Gastrocnemius medialis (tissue), 4 donors: ENCODE measurements around the gene EIF2D. TPM values are rescaled to one million over a fixed set of nuclear protein-coding genes. Genes with fewer than 3 reads are reported as not detected.

Experiments
- ATAC-seq, 2 donors: fragments of 150-250 bp; one replicate each; pipeline ENCODE4 v1.9.1; 2016
- DNase-seq, 2 donors: peaks; one replicate each; pipeline ENCODE4 v3.0.0-alpha.2; 2019
- H3K27ac ChIP-seq, 4 donors: fragments of 200-600 bp; sonication (generic); 1 replicate in 1 of 4; 2 replicates in 3 of 4; pipeline ENCODE4 v1.5.1; 2016 to 2018; ENCODE audit warnings: mild to moderate bottlenecking in 2 of 4, moderate library complexity in 1 of 4
- H3K27me3 ChIP-seq, 3 donors: fragments of 200-600 bp; sonication (generic) in 2 of 3; 1 replicate in 1 of 3; 2 replicates in 2 of 3; pipeline versions ENCODE4 v1.5.1 to v1.6.0; 2016 to 2019; ENCODE audit warnings: mild to moderate bottlenecking in 1 of 3, moderate library complexity in 1 of 3
- H3K36me3 ChIP-seq, 2 donors: fragments of 200-600 bp; sonication (generic) in 1 of 2; one replicate each; pipeline ENCODE4 v1.5.1; 2017 to 2018
- H3K4me1 ChIP-seq, 2 donors: fragments of 200-600 bp; sonication (generic) in 1 of 2; one replicate each; pipeline ENCODE4 v1.5.1; 2016 to 2017; ENCODE audit warnings: mild to moderate bottlenecking in 2 of 2
- H3K4me3 ChIP-seq, 4 donors: fragments of 200-600 bp; sonication (generic) in 3 of 4; 1 replicate in 1 of 4; 2 replicates in 3 of 4; pipeline ENCODE4 v1.5.1; 2016 to 2019; ENCODE audit warnings: mild to moderate bottlenecking in 2 of 4
- H3K9me3 ChIP-seq, 3 donors: fragments of 200-600 bp; sonication (generic) in 2 of 3; 1 replicate in 1 of 3; 2 replicates in 2 of 3; pipeline ENCODE4 v1.5.1; 2016 to 2019
- CTCF ChIP-seq, 5 experiments: fragments of 450-650 bp in 3 of 5; fragments of 200-600 bp in 2 of 5; sonication (generic) in 2 of 5; IDR thresholded peaks in 4 of 5; conservative IDR thresholded peaks in 1 of 5; 1 replicate in 4 of 5; 2 replicates in 1 of 5; pipeline ENCODE4 v1.5.1; 2016 to 2019; ENCODE audit warnings: antibody characterized with exemption in 5 of 5, mild to moderate bottlenecking in 3 of 5, moderate library complexity in 3 of 5
- POLR2A ChIP-seq, 2 donors: fragments of 450-650 bp; IDR thresholded peaks; one replicate each; pipeline ENCODE4 v1.6.1; 2017; ENCODE audit warnings: antibody characterized with exemption in 2 of 2, mild to moderate bottlenecking in 2 of 2, moderate library complexity in 2 of 2
- in situ Hi-C, 4 donors: fragments of 200-750 bp; cut with MboI; loops; one replicate each; pipeline versions ENCODE4 v1.15.0 to v1.8.0; 2017; ENCODE audit warnings: low sequenced_read_pairs in 4 of 4
- intact Hi-C: fragments of 100-400 bp; cut with DNase I; formaldehyde crosslinking; loops from one replicate; pipeline ENCODE4 v1.15.1; 2023; ENCODE audit warnings: low total_unique reads
- total RNA-seq, 4 donors: library from RNA; depleted of rRNA; stranded (reverse); fragments of >200 nt; gene quantifications; one replicate each; pipeline versions ENCODE4 v1.1.0 to v1.2.3, GENCODE V29; 2016

Gene EIF2D
- total RNA-seq, 4 donors from 2014 or later: 23.7 to 61.2 (median 38.6) TPM

GRCh38 chr1:206637605-206638004 is 25.3 kb upstream of the EIF2D start:
- TF ChIP-seq POLR2A (IDR thresholded peaks at IDR 0.05) (no peak), CTCF (IDR thresholded peaks at IDR 0.05 in 4 of 5, conservative IDR thresholded peaks at IDR 0.05 in 1 of 5) (no peak)
- DNase-seq: no peak
- Histone ChIP-seq H3K4me3 (no peak overlapping the region), H3K27ac (peak overlapping the region in 2 of 4 donors; percentile 2 to 11), H3K9me3 (no peaks in the 10 kb centered on the region), H3K4me1 (peaks cover 11 to 16% of the 10 kb centered on the region in 2 donors), H3K36me3 (no peaks in the 10 kb centered on the region), H3K27me3 (no peaks in the 10 kb centered on the region)
- in situ Hi-C loops (loop anchor here (5.0 to 25.0 kb wide), 5 partner anchors 167 to 425 kb away; partner anchors contain the start of genes PFKFB2 (in 1 of the 4) and YOD1 (in 1 of the 4)), intact Hi-C loops (no loop called here)
- no peak for ATAC-seq

- intact Hi-C loops: no loop called here
- H3K9me3 ChIP-seq: no peaks in the 10 kb centered on the region
- in situ Hi-C loops: loop anchor here (5.0 to 25.0 kb wide), 5 partner anchors 168 to 426 kb away; partner anchors contain the start of genes PFKFB2 (in 1 of the 4) and YOD1 (in 1 of the 4)
- H3K4me3 ChIP-seq: peak overlapping the region in 1 of 4 donors; percentile 93
- peaks cover 11 to 16% of the 10 kb centered on the region in 2 donors for H3K4me1 ChIP-seq
- peak overlapping the region in 1 of 4 donors; percentile 11 for H3K27ac ChIP-seq
- DNase-seq (no peak), ATAC-seq (no peak)
- TF ChIP-seq POLR2A (IDR thresholded peaks at IDR 0.05): no peak
- TF ChIP-seq CTCF (IDR thresholded peaks at IDR 0.05 in 4 of 5, conservative IDR thresholded peaks at IDR 0.05 in 1 of 5): no peak
- no peaks in the 10 kb centered on the region for H3K27me3 ChIP-seq
- H3K36me3 ChIP-seq: no peaks in the 10 kb centered on the region
Observed at GRCh38 chr1:206636671-206637070, 24.4 kb upstream of the EIF2D start.

GRCh38 chr1:206635978-206636345 is 23.7 kb upstream of the EIF2D start:
- no peak for DNase-seq
- ATAC-seq: no peak
- no peaks in the 10 kb centered on the region for H3K36me3 ChIP-seq
- intact Hi-C loops: loop anchor here (1.0 to 2.0 kb wide), 3 partner anchors 24 to 91 kb away; partner anchors contain the start of genes EIF2D and MAPKAPK2
- no peak for TF ChIP-seq POLR2A (IDR thresholded peaks at IDR 0.05)
- H3K9me3 ChIP-seq: no peaks in the 10 kb centered on the region
- H3K27me3 ChIP-seq: no peaks in the 10 kb centered on the region
- H3K4me1 ChIP-seq: peaks cover 11 to 16% of the 10 kb centered on the region in 2 donors
- H3K27ac ChIP-seq: peak overlapping the region; percentile 70 to 79 (median 73)
- in situ Hi-C loops: loop anchor here (5.0 to 25.0 kb wide), 5 partner anchors 169 to 426 kb away; partner anchors contain the start of genes PFKFB2 (in 1 of the 4) and YOD1 (in 1 of the 4)
- H3K4me3 ChIP-seq: peak overlapping the region; percentile 76 to 93 (median 88)

- peaks cover 11 to 16% of the 10 kb centered on the region in 2 donors for H3K4me1 ChIP-seq
- H3K4me3 ChIP-seq: peak within 1 kb of the TSS; percentile 76 to 93 (median 88)
- TF ChIP-seq CTCF (IDR thresholded peaks at IDR 0.05 in 4 of 5, conservative IDR thresholded peaks at IDR 0.05 in 1 of 5) (peak in 3 of 5 experiments; percentile 26 to 46 (median 29)), POLR2A (IDR thresholded peaks at IDR 0.05) (peak; percentile 89 to 95)
- intact Hi-C loops (loop anchor here (1.0 to 2.0 kb wide), 3 partner anchors 23 to 91 kb away; partner anchors contain the start of genes EIF2D and MAPKAPK2), in situ Hi-C loops (loop anchor here (5.0 to 25.0 kb wide), 5 partner anchors 169 to 427 kb away; partner anchors contain the start of genes PFKFB2 (in 1 of the 4) and YOD1 (in 1 of the 4))
- H3K9me3 ChIP-seq: no peaks in the 10 kb centered on the region
- H3K27ac ChIP-seq: peak within 1 kb of the TSS; percentile 70 to 79 (median 73)
- no peaks in the 10 kb centered on the region for H3K36me3 ChIP-seq
- H3K27me3 ChIP-seq: no peaks in the 10 kb centered on the region
- DNase-seq (peak; percentile 84 to 88), ATAC-seq (peak; percentile 81 to 83)
Observed at GRCh38 chr1:206635080-206635977, 23.1 kb upstream of the EIF2D start, which contains the start of gene DYRK3. TSS of gene DYRK3 (plus strand) at chr1:206635536. CDS start at chr1:206635704, 168 bp downstream.
